ENCODE measurements around the gene PHACTR4. TPM values are rescaled to one million over a fixed set of nuclear protein-coding genes. Genes with fewer than 3 reads are reported as not detected.
A peak's percentile ranks its signal among the peaks of the same experiment; 100 is the strongest.
"Not testable (repeated sequence)": the region's sequence is repeated elsewhere in the genome, so short reads cannot be mapped to it uniquely, and the experiment has no call there.

Gene PHACTR4
- 10 to 100 TPM; 38.9 to 45.0 TPM for total RNA-seq

DNA sequence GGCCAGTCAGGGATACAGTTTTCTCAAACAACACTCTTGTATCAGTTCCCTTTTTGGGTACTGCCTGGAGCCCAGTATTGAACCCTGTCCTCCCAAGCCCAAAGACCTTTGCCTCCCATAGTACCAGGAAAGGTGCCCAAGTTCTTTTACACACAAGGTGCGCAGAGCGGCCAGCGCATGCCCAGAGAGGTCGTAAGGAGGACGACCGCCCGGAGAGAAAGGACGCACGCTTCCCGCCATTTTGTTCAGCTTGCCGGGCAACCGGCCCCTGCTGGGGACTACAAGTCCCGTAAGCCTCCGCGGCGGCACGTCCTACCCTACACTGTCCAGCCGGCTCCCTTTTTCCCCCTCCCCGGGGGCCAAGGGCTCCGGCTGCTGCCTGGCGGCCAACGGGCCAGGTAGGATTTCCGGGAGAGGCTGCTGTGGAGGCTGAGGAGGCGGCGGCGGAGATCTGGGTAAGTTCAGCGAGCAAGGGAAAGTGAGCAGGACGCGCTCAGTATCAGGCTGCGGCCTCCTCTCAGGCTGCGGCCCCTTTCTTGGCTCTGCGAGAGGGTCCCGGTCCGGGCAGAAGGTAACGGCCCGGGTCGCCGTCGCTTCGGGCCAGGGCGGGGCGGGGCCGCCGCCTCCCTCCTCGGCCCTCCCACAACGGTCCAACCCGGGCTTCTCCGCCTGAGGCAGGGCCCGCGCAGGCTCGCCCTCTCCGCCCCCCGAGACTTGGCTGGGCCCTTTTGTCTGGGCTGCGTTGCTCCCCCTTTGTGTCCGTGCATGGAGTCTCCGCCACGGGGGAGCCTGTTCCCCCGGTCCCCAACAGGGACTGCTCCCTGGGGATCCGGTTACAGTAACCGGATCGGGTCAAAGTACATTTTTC lies at the start of gene PHACTR4:
PHACTR4 (plus strand) TSS at position 370 of the 868 bp plus-strand sequence. CDS start 37,708 bp downstream, outside the sequence.
- intact Hi-C loops (cut with DNase I), result loop anchor here (10.0 kb wide), 1 partner anchor 505 kb away; no protein-coding TSS in a partner anchor
- Histone ChIP-seq H3K4me1 (replicated peaks) (no peaks in the 10 kb centered on the region), H3K27ac (peak within 1 kb of the TSS; percentile 92 to 94), H3K9me3 (no peaks in the 10 kb centered on the region), H3K27me3 (replicated peaks; ENCODE audit: insufficient read depth) (no peaks in the 10 kb centered on the region), H3K4me3 (peak within 1 kb of the TSS; percentile 64 to 71), H3K36me3 (no peaks in the 10 kb centered on the region)
- peak; percentile 92 for DNase-seq (ENCODE audit: low spot score)
- under 1% methylated on average over 59 of the region's 61 CpGs for WGBS
- TF ChIP-seq CTCF (IDR thresholded peaks at IDR 0.05) (peak in 1 of 4 experiments; percentile 48), POLR2AphosphoS5 (IDR thresholded peaks at IDR 0.05) (peak; percentile 91), POLR2A (IDR thresholded peaks at IDR 0.05) (peak; percentile 86)

DNA sequence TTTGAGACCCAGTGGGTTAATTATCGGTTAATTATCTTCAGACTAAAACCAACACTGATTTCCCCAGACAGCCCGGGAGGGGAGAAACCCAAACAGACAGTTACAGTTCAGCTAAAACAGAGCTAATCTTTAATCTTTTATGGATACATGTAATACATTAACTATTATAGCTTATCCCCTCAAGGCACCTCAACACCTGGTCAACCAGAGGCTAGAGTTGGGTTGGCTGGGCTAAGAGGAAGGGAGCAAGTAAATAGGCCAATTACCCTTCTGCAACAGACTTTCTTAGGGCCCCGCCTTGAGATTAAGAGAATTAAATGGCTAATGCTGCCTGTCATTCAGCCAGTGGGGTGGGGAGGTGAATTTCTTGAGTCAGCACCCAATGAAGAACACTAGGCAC lies 47.3 kb upstream of the PHACTR4 start:
- no peaks in the 10 kb centered on the region for H3K4me1 ChIP-seq (replicated peaks)
- H3K4me3 ChIP-seq, result no peak overlapping the region
- H3K36me3 ChIP-seq, result no peaks in the 10 kb centered on the region
- no peak overlapping the region for H3K27ac ChIP-seq
- intact Hi-C loops (cut with DNase I), result no loop called here
- 47% methylated on average over 3 of the region's 3 CpGs for WGBS
- H3K27me3 ChIP-seq (replicated peaks; ENCODE audit: insufficient read depth), result no peaks in the 10 kb centered on the region
- DNase-seq (ENCODE audit: low spot score), result no peak
- H3K9me3 ChIP-seq, result no peaks in the 10 kb centered on the region
- no peak for TF ChIP-seq CTCF (IDR thresholded peaks at IDR 0.05)
- TF ChIP-seq POLR2AphosphoS5 (IDR thresholded peaks at IDR 0.05), result no peak
- TF ChIP-seq POLR2A (IDR thresholded peaks at IDR 0.05), result no peak

DNA sequence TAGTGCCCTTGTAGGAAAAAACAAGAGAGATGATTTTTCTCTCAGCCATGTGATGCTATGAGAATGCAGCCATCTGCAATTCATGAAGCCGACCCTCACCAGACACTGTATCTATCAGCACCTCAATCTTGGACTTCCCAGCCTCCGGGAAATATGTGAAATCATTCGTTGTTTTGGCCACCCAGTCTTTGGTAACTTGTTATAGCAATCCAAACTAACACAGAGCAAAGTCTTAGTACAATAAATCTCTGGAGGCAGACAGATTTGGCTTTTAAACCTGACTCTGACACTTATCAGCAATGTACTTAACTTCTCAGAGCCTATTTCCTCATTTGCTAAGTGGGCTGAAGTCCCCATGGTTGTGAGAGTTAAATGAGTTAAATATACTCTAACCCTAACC lies 45.8 kb upstream of the PHACTR4 start:
- Histone ChIP-seq H3K27ac (no peak overlapping the region), H3K4me1 (replicated peaks) (no peaks in the 10 kb centered on the region), H3K27me3 (replicated peaks; ENCODE audit: insufficient read depth) (no peaks in the 10 kb centered on the region), H3K36me3 (no peaks in the 10 kb centered on the region), H3K9me3 (no peaks in the 10 kb centered on the region), H3K4me3 (no peak overlapping the region)
- 44% methylated on average over 3 of the region's 3 CpGs for WGBS
- no peak for DNase-seq (ENCODE audit: low spot score)
- intact Hi-C loops (cut with DNase I), result no loop called here
- TF ChIP-seq POLR2AphosphoS5 (IDR thresholded peaks at IDR 0.05) (no peak), CTCF (IDR thresholded peaks at IDR 0.05) (no peak), POLR2A (IDR thresholded peaks at IDR 0.05) (no peak)

DNA sequence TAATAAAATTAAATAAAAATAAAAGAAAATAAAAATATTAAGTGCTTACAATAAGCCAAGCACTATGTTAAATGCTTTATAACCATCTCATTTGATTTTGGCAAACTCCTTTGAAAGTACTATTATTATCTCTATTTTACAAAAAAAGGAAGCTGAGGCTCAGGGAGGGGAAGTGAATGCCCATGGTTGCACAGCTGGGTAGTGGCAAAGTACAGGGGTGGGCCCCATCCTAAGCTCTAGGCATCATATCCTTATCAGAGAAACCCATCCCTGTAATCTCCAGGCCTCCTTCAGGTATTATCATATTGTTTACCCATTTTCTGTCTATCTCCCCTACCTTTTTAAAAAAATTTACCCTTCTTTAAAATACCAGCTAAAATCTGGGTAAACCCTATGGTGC lies 43.0 kb upstream of the PHACTR4 start:
- no peak for DNase-seq (ENCODE audit: low spot score)
- Histone ChIP-seq H3K4me3 (no peak overlapping the region), H3K9me3 (no peaks in the 10 kb centered on the region), H3K27ac (no peak overlapping the region), H3K4me1 (replicated peaks) (peaks cover 2% of the 10 kb centered on the region), H3K36me3 (no peaks in the 10 kb centered on the region), H3K27me3 (replicated peaks; ENCODE audit: insufficient read depth) (no peaks in the 10 kb centered on the region)
- intact Hi-C loops (cut with DNase I), result no loop called here
- TF ChIP-seq CTCF (IDR thresholded peaks at IDR 0.05) (no peak), POLR2AphosphoS5 (IDR thresholded peaks at IDR 0.05) (no peak), POLR2A (IDR thresholded peaks at IDR 0.05) (no peak)

- no peak for TF ChIP-seq POLR2AphosphoS5 (IDR thresholded peaks at IDR 0.05)
- no peak for TF ChIP-seq CTCF (IDR thresholded peaks at IDR 0.05)
- no peak for TF ChIP-seq POLR2A (IDR thresholded peaks at IDR 0.05)
- Histone ChIP-seq H3K27me3 (replicated peaks; ENCODE audit: insufficient read depth) (no peaks in the 10 kb centered on the region), H3K9me3 (no peaks in the 10 kb centered on the region), H3K36me3 (no peaks in the 10 kb centered on the region), H3K4me3 (no peak overlapping the region), H3K27ac (no peak overlapping the region), H3K4me1 (replicated peaks) (peaks cover 2% of the 10 kb centered on the region)
- no peak for DNase-seq (ENCODE audit: low spot score)
- intact Hi-C loops (cut with DNase I), result no loop called here
- 89% methylated on average over 3 of the region's 3 CpGs for WGBS
These were observed 42.6 kb upstream of the PHACTR4 start for GRCh38 chr1:28326984-28327383.

DNA sequence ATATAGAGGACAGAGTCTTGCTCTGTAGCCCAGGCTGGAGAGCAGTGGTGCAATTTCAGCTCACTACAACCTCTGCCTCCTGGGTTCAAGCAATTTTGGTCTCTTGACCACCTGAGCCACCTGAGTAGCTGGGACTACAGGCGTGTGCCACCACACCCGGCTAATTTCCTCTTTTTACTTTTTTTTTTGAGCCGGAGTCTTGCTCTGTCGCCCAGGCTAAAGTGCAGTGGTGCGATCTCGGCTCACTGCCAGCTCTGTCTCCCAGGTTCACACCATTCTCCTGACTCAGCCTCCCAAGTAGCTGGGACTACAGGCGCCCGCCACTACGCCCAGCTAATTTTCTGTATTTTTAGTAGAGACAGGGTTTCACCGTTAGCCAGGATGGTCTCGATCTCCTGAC lies 42.1 kb upstream of the PHACTR4 start:
- intact Hi-C loops (cut with DNase I); H3K27me3 ChIP-seq (replicated peaks; ENCODE audit: insufficient read depth); H3K4me3 ChIP-seq; H3K27ac ChIP-seq; H3K4me1 ChIP-seq (replicated peaks); DNase-seq (ENCODE audit: low spot score); H3K36me3 ChIP-seq; H3K9me3 ChIP-seq: not testable (repeated sequence)
- WGBS, result 91% methylated on average over 11 of the region's 11 CpGs
